Measurements from ENCODE around the gene GPT2.

DNA sequence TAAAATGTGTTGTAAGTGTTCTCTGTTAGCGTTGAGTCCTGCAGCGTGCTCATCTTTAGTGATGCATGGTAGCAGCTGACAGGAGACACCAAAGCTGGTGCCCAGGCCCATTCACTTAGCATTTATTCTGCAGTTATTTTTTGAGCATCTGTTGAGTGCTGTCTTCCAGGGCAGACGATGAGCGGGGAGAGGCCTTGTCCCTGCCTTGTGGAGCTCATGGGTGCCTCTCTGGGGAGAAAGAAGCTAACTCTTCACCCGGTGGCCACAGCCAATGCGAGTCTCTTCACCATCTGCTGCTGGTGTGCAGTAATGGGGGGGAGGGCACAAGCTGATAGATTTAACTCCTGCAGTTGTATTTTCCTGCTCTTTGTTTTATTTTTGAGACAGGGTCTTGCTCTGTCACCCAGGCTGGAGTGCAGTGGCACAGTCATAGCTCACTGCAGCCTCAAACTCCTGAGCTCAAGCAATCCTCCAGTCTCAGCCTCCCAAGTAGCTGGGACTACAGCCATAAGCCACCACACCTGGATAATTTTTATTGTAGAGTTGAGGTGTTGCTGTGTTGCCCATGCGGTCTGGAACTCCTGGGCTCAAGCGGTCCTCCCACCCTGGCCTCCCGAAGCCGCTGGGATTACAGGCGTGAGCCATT lies 30.5 kb downstream of the GPT2 start:
- TF ChIP-seq CTCF (IDR thresholded peaks at IDR 0.05) = no peak
- TF ChIP-seq POLR2A (IDR thresholded peaks at IDR 0.05) = no peak

Measured in right lobe of liver (tissue), 4 donors.